CD4-positive, alpha-beta T cell treated with Interleukin-1 beta for 1 hour (primary cell): Measurements from ENCODE around the gene UBTF.

Experiments used
- DNase-seq, 2 donors: peaks; one replicate each; pipeline ENCODE4 v3.0.0-alpha.2; 2020 to 2022

The UBTF gene, protein sequence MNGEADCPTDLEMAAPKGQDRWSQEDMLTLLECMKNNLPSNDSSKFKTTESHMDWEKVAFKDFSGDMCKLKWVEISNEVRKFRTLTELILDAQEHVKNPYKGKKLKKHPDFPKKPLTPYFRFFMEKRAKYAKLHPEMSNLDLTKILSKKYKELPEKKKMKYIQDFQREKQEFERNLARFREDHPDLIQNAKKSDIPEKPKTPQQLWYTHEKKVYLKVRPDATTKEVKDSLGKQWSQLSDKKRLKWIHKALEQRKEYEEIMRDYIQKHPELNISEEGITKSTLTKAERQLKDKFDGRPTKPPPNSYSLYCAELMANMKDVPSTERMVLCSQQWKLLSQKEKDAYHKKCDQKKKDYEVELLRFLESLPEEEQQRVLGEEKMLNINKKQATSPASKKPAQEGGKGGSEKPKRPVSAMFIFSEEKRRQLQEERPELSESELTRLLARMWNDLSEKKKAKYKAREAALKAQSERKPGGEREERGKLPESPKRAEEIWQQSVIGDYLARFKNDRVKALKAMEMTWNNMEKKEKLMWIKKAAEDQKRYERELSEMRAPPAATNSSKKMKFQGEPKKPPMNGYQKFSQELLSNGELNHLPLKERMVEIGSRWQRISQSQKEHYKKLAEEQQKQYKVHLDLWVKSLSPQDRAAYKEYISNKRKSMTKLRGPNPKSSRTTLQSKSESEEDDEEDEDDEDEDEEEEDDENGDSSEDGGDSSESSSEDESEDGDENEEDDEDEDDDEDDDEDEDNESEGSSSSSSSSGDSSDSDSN

DNA sequence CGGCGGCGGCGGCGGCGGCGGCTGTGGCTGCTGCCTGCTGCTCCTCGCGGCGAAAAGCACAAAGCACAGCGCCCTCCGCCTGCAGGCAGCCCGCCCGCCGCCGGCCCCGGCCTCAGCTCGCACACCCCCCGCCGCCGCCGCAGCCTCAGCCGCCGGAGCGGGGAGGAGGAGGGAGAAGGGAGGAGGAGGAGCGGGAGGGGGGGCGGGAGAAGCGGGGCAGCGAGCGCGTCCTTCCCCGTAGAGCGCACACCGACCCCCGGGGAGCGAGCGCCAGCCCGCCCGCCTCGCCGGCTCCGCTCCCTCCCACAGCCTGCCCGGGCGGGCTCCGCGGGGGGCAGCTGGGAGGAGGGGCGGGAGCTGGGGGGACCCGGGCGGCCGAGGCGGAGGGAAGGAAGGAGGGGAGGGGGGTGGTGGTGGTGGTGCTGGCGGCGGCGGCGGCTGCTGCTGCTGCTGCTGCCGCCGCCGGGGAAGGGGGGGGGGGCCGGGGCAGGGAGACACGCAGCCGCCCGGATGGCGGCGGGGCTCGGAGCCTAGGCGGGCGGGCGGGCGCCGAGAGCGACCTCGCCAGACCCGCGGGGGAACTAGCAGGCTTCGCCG, at the start of gene UBTF:
Gene UBTF, minus strand, starts transcription at position 60 of the 597 bp plus-strand sequence. CDS start 1,446 bp downstream, outside the sequence.
- DNase-seq: peak; percentile 83 to 84

GRCh38 chr17:44268709-44269534, 49.4 kb upstream of the UBTF start:
- DNase-seq: no peak

DNA sequence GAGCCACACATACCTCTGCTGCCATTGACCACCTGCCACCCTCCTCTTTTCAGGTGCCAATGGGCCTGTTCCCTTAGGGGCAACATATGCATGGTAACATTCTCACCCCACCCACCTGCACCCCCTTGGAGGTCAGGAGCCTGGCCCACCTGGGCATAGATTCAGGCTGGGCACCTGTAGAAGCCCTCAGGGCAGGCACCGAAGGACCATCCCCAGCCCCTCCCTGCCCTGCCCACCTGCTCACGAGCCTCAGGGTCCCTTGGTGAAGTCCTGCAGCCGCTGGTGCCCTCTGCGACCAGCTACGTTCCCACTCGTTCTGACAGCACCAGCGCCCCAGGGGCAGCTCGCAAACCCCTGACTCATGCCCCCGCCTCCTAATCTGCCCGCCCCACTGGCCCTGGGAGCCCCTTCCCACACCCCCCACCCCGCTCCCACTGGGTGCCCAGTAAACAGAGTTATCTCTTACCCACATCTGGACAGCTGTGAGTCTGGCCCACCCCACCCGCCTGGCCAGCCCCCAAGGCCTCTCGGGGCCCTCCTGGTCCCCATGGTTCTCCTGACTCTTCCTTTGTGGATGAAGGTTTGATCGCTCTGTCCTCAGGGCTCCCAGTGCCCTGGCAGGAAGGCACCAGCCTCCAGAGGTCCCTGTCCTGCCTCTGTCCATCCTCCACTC, 48.5 kb upstream of the UBTF start, which contains the start of gene SLC4A1:
Gene SLC4A1, minus strand, starts transcription at position 318 of the 673 bp plus-strand sequence. CDS start 5,269 bp downstream, outside the sequence.
- no peak for DNase-seq

GRCh38 chr17:44267165-44267455, 47.6 kb upstream of the UBTF start:
- no peak for DNase-seq

- DNase-seq: no peak
Observed at GRCh38 chr17:44266402-44267164, 47.1 kb upstream of the UBTF start.

DNA sequence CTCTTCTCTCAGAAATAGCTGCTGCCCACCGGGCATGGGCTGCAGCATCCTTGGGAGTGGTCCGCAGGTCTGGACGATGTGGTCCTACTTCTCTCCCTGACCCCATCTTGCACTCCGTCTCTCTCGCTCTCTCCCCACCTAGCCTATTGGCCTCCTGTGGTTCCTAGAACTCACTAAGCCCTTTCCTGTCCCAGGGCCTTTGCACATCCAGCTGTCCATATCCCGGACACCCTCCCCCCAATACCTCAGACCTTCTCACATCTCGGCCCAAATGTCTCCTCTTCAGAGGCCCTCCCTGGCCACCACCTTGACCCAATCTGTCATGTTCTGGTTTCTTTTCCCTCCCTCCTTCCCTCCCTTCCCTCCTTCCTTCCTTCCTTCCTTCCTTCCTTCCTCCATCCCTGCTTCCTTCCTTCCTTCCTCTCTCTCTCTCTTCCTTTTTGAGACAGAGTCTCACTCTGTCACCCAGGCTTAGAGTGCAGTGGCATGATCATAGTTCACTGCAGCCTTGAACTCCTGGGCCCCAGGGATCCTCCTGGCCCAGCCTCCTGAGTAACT, 43.9 kb upstream of the UBTF start:
- no peak for DNase-seq

DNA sequence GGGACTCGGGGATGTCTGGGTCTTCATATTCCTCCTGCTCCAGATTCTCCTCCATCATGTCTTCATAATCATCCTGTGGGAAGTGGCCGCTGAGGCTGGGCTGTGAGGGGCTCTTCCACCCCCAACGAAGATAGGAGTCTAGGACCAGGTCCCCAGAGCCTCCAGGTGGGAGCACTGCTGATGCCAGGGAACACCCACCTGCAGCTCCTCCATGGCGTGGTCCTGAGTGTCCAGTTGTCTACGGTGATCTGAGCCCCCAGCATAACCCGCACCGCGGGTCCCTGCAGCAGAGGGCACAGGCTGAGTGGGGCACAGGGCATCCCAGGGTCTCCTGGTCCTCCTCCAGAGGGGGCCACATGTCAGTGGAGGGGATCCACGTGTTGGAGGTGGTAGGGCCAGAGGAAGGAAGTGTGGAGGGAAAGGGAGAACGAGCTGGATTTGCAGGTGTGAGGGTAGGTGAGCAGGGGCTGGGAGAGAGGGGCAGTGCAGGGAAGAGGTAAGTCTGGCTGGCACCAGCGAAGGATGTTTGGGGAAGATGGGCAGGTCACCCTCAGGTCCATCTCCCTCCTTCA, 43.3 kb upstream of the UBTF start:
- no peak for DNase-seq

- DNase-seq: no peak
Observed at GRCh38 chr17:44260296-44260695, 40.8 kb upstream of the UBTF start.

GRCh38 chr17:44258811-44259351, 39.4 kb upstream of the UBTF start:
- DNase-seq: no peak

DNA sequence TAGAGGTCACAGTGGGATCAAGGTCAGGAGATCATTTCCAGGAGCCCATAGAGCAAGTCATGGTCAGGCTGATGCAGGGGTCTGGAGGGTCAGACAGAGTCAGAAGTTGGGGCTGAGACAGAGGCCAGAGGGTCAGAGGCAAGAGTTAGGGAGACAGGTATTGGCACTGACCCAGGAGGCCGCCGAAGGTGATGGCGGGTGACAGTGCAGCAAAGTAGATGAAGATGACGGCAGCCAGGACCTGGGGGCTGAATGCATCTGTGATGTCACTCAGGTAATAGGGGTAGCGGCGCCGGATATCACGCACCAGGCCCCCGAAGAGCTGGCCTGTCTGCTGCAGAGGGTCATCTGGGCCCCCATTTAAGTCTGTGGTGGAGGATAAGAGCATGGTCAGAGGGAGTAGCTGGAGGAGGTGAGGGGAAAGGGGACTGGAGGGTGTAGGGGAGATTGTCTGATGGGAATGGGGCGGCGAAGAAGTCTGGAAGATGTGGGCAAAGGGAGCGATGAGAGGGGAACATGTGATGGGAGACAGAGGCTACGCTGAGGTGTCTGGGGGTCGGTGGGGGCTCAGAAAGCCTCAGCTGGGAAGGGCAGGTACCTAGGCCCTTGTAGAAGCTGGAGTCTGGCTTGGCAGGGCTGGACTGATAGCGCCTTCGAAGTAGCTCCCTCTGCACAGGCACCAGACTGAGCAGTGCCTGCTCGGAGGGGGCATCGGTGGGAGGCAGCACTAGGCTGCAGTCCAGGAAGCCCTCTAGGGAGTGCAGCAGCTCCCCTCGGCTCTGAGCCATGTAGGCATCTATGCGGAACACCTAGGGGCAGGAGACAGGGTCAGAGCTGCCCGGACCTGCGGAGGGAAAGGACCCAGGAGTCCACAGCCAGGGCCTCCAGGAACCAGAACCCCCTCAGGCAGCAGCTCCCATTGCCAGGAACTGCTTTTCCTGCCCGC, 38.6 kb upstream of the UBTF start:
- no peak for DNase-seq

- DNase-seq: no peak
Observed at GRCh38 chr17:44256671-44257070, 37.2 kb upstream of the UBTF start.

DNA sequence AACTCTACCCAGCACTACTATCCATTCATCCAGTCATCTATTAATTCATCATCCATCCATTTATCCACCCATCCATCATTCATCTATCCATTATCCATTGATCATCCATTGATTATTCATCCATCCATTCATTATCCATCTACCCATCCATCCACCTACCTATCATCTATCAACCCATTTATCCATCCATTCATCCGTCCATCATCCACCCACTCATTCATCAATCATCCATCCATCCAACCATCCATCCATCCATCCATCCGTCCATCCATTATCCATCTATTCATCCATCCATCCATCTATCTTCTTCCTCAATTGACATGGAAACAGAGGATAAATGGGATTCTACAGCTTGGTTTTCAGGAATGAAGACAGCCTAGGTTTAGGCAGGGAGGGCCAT, 36.4 kb upstream of the UBTF start:
- no peak for DNase-seq

DNA sequence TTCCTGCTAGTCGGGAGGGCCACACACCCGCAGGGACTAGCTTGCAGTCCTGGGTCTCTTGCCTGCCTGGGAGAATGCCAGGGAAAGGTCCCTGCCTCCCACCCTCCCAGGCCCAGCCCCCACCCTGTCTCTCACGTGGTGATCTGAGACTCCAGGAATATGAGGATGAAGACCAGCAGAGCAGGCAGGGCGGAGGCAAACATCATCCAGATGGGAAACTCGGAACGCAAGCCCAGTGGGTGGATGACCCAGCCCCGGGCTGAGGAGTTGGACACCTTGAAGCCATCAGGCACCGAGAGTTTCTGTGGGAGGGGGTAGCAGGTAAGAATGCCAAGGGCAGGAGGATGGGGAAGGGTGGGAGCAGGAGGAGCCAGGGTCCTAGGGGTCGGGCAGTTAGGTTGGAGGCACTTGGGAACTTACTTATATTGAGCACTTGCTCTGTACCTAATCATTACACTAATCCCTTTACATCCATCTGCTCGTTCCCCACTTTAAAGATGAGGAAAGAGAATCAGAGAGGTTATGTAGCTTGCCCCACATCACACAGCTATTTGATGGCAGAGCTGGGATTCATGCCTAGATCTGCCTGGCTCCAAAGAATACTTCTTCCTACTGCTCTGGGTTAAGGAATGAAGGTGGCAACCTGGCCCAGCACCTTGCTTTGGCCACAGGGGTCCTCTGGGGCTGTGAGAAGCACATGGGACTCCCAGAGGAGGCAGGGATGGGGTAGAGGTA, 35.1 kb upstream of the UBTF start:
- no peak for DNase-seq

- DNase-seq: no peak
Observed at GRCh38 chr17:44253006-44253405, 33.5 kb upstream of the UBTF start.

GRCh38 chr17:44251062-44251461, 31.6 kb upstream of the UBTF start:
- DNase-seq: no peak

DNA sequence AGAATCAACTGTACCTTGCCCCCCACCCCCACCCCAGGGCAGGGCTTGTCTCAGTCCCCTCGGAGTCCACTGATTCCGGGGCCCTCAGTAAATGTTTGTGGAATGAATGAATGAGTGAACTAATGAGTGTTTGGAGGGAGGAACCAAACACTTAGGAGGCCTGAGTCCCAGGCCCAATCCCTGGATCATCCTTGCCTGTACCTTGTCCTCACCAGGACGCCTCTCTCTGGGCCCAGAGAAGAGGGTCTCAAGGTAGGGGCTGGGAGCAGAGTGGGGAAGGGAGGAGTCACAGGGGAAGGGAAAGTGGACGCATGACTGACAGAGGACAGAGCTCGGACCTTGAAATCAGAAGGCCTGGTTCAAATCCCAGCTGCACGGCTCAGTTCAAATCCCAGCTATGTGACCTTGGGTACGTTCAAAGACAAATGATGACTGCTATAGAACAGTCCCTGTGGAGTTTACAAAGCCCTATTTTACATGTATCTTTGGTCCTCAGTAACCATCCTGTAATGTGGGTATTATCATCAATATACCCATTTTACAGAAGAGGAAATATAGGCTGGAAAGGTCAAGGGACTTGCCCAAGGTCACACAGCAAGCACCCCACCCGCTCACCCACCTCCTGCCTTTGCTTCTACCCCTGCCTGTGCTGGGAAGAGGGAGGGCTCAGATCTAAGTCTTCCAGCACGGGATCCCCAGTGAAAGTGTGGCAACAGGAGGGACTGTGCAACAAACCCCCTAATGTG, 30.2 kb upstream of the UBTF start:
- no peak for DNase-seq

GRCh38 chr17:44247876-44248736, 28.6 kb upstream of the UBTF start:
- no peak for DNase-seq
